Activated T-cell treated with anti-CD3 and anti-CD28 coated beads for 24 hours (primary cell): ENCODE data around the gene KRT28.
"Not testable (repeated sequence)": the region's sequence is repeated elsewhere in the genome, so short reads cannot be mapped to it uniquely, and the experiment has no call there.

Experiments
- DNase-seq: peaks from one replicate; pipeline ENCODE4 v3.0.0-alpha.2; 2020; ENCODE audit warnings: low read depth

The KRT28 gene

DNA sequence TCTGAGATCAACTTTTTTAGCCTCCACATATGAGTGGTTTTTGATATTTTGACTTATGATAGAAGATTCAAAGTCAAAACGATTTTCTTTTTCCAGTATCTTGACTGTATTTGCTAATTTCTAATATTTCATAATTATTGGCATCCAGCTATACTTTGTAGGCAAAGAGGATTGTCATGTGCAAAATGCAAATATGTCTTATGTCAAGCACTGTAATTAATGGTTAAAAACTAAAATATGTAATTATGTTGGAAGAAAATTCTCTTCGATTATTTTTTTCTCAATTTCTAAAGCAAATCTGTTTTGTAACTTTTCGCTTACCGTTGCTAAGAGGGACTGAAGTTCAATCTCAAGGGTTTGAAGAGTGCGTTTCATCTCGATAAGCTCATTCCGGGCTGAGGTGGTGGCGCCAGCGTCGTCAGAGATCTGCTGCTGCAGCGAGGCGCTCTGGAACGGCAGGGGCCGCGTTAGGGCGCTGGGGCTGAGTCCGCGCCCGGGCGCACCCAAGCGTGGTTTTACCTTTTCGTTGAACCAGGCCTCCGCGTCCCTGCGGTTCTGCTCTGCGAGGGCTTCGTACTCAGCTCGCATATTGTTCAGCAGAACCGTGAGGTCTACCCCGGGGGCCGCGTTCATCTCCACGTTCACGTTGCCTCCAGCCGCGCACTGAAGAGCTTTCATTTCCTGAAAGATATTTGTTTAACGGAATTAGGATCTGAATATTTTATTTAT lies 20.4 kb downstream of the KRT28 start:
- no peak for DNase-seq

DNA sequence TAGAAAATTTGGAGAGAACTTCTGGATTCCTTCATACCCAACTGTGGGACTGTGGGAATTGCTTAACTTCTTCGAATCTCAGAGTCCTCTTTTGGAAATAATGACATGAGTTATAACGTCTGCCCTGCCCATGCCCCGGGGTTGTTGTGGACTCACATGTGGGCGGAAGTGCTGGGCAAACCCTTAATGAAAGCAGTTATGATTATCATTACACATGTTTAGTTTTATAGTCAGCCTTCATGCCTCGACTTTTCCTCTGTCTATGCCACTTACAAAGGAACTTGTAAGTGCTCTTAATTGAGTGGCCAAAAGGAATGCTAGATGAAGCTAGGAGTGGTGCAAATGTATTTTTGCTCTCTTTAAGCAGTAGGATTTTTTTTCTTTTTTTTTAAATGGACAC lies 21.3 kb downstream of the KRT28 start:
- DNase-seq, result no peak

DNA sequence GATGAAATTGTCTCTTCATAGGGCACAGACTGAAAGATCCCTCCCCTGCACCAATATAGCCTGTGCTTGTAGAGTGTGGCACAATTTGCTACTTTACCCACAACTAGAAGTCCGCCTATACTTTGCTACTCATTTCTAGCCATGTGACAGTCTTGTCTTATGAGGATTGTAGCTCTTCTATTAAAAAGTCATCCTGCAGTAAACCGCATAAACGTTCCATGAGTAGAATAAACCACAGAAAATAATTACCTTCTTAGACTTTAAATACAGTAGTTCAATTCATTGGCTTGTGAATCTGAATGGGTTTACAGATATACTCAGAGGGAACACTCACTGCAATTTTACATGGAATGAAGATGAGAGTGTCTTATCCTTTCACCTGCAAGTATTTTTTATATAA lies 21.8 kb downstream of the KRT28 start:
- no peak for DNase-seq

DNA sequence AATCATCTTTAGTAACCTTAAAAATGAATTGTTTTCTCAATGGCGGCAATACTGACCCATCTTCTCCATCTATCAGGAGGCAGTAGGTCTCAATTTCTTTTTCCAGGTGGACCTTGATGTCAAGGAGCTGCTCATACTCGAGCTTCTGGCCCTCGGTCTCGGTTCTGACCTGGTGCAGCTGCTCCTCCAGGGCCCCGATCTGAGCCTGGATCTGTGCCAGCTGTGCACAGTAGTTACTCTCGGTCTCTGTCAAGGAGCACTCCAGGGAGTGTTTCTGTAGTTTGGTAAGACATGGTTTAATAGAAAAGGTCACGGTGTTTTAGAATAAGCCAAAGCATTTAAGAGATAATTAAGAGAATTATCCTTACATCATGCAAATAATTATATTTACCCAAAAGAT lies 22.3 kb downstream of the KRT28 start:
- DNase-seq, result no peak

DNA sequence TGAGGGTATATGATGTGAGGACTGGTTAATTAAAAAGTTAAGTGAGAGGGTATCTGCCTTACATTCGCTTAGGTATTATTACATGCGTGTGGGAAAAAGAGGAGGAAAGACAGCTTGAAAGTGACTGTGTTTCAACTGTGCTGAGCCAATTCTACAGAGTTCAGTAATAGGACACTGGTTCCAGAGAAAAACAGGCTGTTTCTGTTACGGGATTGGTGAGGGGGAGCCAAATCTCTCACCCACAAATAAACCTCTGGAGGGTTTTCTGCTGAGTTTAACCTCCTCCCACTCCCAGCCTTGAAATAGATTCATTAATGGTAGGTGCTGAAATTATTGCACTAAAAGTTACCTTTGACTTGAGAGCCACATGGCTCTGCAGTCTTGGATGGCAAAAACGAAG lies 23.8 kb downstream of the KRT28 start:
- DNase-seq, result no peak

DNA sequence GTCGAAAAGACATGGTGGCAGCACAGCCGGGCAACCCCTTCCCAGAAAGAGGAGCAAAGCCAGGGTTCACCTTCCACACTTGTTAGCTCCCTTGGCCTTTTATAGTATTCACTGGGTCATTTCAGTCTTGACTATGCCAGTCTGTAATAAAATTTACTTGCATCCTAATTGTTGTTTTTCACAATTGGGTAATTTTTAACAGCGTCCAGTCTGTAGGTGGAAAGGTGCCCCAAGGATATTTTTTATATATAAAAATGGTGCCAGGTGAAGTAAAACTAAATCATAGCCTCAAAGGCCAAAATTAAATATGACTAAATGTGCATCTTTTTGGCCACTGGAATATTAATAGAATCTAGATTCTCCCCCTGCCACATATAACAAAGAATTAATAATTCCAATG lies 27.7 kb downstream of the KRT28 start, which contains the start of gene KRT26:
Gene KRT26, minus strand, starts transcription at position 101 of the 400 bp plus-strand sequence. Its CDS starts 88 bp downstream, at position 13.
- no peak for DNase-seq

DNA sequence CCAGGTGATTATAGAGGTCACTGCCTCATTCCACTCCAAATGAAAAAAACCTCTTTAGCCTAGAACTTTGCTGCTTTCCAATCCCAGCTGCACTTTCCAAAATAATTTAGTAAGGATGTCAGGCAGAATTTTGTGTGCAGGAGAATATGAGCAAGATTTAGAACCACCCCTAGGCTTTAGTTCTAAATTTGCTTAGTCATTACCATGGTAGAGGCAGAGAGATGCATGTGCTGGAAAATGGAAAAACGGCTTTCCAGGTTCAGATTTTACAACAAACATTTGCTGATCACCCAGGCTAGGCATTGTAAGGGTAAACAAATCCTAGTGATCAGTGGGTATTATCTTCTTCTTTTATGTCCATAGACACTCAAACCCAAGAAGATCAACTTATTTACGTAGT lies 34.1 kb downstream of the KRT28 start:
- DNase-seq, result no peak

DNA sequence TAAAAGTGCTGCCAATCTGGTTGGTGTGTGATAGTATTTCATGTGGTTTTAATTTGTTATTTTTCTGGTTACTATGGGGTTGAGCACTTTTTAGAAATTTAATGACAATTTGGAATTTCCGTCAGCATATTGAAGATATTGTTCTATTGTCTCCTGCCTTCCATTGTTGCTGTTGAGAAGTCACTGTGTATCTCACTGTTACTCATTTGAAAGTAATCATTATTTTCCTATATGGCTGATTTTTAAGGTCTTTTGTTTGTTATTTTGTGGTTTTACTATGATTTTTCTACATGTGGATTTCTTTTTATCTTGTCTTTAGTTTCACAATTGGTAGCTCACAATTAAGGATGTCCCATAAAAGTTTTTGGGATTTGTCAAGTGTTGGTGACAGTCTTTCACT lies 36.0 kb downstream of the KRT28 start:
- DNase-seq, result no peak

DNA sequence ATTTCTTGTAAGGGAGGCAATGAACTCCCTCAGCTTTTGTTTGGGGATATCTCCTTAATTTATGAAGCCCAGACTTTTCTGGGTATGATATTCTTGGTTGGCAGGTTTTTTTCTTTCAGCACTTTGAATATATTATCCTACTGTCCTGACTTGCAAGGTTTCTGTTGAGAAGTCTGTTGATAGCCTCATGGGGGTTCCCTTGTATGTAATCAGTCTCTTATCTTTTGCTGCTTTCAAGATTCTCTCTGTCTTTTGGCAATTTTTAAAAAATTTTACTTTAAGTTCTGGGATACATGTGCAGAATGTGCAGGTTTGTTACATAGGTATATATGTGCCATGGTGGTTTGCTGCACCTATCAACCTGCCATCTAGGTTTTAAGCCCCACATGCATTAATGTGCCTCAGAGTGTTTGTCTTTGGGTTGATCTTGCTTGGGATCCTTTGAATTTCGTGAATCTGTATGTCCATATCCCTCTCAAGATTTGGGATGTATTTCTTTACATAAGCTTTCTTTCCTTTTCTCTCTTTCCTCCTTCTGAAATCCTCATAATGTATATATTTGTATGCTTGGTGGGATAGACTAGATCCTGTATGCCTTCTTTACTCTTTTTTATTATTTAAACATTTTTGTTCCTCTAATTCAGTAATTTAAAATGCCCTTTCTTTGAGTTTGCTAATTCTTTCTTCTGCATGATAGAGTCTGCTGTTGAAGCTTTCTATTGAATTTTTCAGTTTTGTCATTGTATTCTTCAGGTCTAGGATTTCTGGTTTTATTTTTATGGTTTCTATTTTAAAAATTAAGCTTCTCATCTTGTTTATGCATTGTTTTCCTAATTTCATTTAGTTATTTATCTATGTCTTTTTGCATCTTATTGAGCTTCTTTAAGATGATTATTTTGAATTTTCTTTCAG lies 39.4 kb downstream of the KRT28 start:
- DNase-seq, result no peak

DNA sequence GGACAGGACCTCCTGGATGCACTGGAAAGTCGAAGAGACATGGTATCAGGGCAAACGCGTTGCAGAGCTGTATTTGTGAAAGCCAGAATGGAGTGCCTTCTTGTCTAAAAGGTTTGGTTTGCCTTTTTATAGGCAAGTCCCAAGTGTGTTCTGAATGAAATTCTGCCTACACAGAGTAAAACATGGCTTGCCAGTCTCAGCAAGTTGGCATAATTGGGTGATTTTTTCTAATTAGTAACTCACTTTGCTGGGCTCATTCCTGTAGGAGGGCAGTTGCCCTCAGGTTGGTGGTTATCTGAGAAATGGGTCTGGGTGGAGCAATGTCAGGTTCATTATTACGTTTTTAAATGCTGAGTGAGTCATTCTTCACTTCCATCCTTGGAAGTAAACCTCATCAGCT lies 44.5 kb downstream of the KRT28 start, which contains the start of gene KRT25:
Gene KRT25, minus strand, starts transcription at position 101 of the 400 bp plus-strand sequence. Its CDS starts 60 bp downstream, at position 41.
- DNase-seq, result no peak

DNA sequence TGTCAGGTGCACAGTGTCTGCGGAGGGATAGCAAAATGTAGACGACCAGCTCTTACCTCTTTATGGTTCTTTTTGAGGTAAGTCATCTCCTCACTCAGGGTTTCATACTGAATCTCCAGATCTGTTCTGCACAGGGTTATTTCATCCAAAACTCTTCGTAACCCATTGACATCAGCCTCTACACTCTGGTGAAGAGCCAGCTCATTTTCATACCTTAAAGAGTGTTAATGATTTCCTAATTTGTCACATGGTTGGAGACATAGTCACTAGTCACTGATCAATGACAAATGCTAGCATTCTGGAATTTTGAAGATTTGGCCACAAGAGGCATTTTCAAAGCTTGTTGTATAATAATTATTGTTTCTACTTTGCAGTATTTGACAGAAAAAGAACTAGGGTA lies 46.0 kb downstream of the KRT28 start:
- DNase-seq, result no peak

DNA sequence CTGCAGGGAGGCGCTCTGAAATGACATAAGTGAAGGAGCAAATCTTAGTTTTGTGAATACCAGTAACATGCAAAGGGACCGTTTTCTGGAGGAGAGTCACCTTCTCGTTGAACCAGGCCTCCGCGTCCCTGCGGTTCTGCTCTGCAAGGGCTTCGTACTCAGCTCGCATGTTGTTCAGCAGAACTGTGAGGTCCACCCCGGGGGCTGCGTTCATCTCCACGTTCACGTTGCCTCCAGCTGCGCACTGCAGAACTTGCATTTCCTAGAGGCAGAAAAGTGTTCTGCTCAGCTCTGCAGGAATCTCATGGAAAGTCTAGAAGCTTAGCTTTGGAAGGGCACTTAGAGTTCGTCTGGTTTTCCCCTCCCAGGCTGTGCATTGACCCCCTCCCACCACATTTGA lies 48.7 kb downstream of the KRT28 start:
- no peak for DNase-seq

DNA sequence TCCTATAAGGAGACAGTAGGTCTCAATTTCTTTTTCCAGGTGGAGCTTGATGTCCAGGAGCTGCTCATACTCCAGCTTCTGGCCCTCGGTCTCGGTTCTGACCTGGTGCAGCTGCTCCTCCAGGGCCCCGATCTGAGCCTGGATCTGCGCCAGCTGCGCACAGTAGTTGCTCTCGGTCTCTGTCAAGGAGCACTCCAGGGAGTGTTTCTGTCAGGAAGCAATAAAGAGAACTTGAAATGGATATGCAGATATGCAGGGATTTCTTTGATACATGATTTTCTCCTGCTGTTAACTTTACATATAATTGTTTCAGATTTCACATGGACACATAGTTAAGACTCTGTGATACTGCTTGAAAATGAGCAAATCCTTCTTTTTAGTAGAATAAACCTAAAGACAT lies 49.4 kb downstream of the KRT28 start:
- no peak for DNase-seq

DNA sequence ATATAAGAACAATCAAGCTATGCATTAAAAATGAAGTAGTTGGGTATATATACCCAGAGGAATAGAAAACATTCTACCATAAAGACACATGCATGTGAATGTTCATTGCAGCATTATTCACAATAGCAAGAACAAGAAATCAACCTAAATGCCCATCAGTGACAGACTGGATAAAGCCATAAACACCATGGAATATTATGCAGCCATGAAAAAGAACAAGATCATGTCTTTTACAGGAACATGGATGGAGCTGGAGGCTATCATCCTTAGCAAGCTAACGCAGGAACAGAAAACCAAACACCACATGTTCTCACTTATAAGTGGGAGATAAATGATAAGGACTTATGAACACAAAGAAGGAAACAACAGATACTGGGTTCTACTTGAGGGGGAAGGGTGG lies 51.1 kb downstream of the KRT28 start:
- not testable (repeated sequence) for DNase-seq
